ENCODE data around the gene HOXD9.

HOXD9 gene

DNA sequence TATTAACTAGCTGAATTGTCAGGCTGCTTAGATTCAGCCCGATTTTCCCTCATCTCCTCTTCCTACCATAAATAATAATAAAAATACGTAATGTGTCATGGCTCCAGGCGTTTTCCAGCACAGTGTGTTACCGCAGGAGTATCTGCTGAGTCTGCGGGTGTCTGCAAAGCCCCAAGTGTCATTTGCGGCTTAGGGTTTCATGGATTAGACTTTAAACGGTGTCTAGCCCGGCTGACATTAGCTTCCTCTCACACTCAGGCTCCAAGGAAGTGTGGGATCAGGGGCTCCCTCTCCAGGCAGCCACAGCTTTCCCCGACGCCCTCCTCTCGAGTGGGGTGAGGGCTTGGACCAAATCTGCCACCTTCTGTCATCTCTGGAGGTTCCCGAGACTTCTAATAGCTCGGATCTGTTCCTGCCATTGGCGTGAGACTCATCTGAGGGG, 51.9 kb downstream of the HOXD9 start:
- peaks cover 7% of the 10 kb centered on the region for H3K4me1 ChIP-seq (ENCODE audit: insufficient read depth, low read length)
- no peaks in the 10 kb centered on the region for H3K36me3 ChIP-seq (ENCODE audit: insufficient read depth, low read length)
- no peak overlapping the region for H3K9ac ChIP-seq (ENCODE audit: low read length)
- no peak overlapping the region for H3K4me3 ChIP-seq (ENCODE audit: low read depth in 1 of 2, low read length in 2 of 2)
- H3K27ac ChIP-seq (ENCODE audit: low read depth, low read length): no peak overlapping the region
- no peaks in the 10 kb centered on the region for H3K9me3 ChIP-seq (ENCODE audit: low read length)
- peaks cover 11 to 59% of the 10 kb centered on the region in 2 donors for H3K27me3 ChIP-seq (ENCODE audit: control insufficient read depth in 1 of 2, insufficient read depth in 2 of 2, low read length in 2 of 2)

Measured in muscle layer of colon (tissue), 2 donors.